ENCODE results near the gene MTUS2.

MTUS2 gene

GRCh38 chr13:28954419-28954725 lies 134.2 kb downstream of the MTUS2 start:
- Mint-ChIP-seq H3K9me3 (peaks cover 12% of the 10 kb centered on the region), H3K4me3 (no peak overlapping the region), H3K36me3 (ENCODE audit: low read depth) (no peaks in the 10 kb centered on the region), H3K27ac (no peak overlapping the region), H3K4me1 (peaks cover 13% of the 10 kb centered on the region), H3K27me3 (ENCODE audit: low read depth, poor library complexity) (peaks cover 6% of the 10 kb centered on the region)
- no peak for TF ChIP-seq CTCF (IDR thresholded peaks at IDR 0.05)
- DNase-seq, result no peak

- Mint-ChIP-seq H3K4me3 (no peak overlapping the region), H3K36me3 (ENCODE audit: low read depth) (no peaks in the 10 kb centered on the region), H3K27ac (no peak overlapping the region), H3K27me3 (ENCODE audit: low read depth, poor library complexity) (peaks cover 6% of the 10 kb centered on the region), H3K4me1 (peaks cover 13% of the 10 kb centered on the region), H3K9me3 (peaks cover 10% of the 10 kb centered on the region)
- no peak for TF ChIP-seq CTCF (IDR thresholded peaks at IDR 0.05)
- DNase-seq, result no peak
Observed at GRCh38 chr13:28954810-28955209, 134.7 kb downstream of the MTUS2 start.

- no peaks in the 10 kb centered on the region for H3K36me3 Mint-ChIP-seq (ENCODE audit: low read depth)
- peaks cover 8% of the 10 kb centered on the region for H3K9me3 Mint-ChIP-seq
- H3K27me3 Mint-ChIP-seq (ENCODE audit: low read depth, poor library complexity), result peaks cover 6% of the 10 kb centered on the region
- no peak overlapping the region for H3K27ac Mint-ChIP-seq
- no peak overlapping the region for H3K4me3 Mint-ChIP-seq
- TF ChIP-seq CTCF (IDR thresholded peaks at IDR 0.05), result no peak
- H3K4me1 Mint-ChIP-seq, result peaks cover 13% of the 10 kb centered on the region
- no peak for DNase-seq
Observed at GRCh38 chr13:28955264-28955966, 135.3 kb downstream of the MTUS2 start.

- Mint-ChIP-seq H3K27ac (no peak overlapping the region), H3K36me3 (ENCODE audit: low read depth) (no peaks in the 10 kb centered on the region)
Observed at GRCh38 chr13:28958018-28958417, 137.9 kb downstream of the MTUS2 start.

GRCh38 chr13:28958441-28958840 lies 138.3 kb downstream of the MTUS2 start:
- Mint-ChIP-seq H3K36me3 (ENCODE audit: low read depth) (no peaks in the 10 kb centered on the region), H3K27me3 (ENCODE audit: low read depth, poor library complexity) (peaks cover 4% of the 10 kb centered on the region), H3K4me1 (peaks cover 13% of the 10 kb centered on the region), H3K9me3 (peaks cover 12% of the 10 kb centered on the region), H3K27ac (no peak overlapping the region), H3K4me3 (no peak overlapping the region)
- no peak for TF ChIP-seq CTCF (IDR thresholded peaks at IDR 0.05)
- no peak for DNase-seq

More at GRCh38 chr13:28958018-28958417, 137.9 kb downstream of the MTUS2 start:
- no peak for DNase-seq
- no peak for TF ChIP-seq CTCF (IDR thresholded peaks at IDR 0.05)
- H3K27me3 Mint-ChIP-seq (ENCODE audit: low read depth, poor library complexity), result peaks cover 4% of the 10 kb centered on the region
- H3K4me3 Mint-ChIP-seq, result no peak overlapping the region
- peaks cover 11% of the 10 kb centered on the region for H3K9me3 Mint-ChIP-seq
- H3K4me1 Mint-ChIP-seq, result peaks cover 13% of the 10 kb centered on the region

GRCh38 chr13:28964052-28964451 lies 143.9 kb downstream of the MTUS2 start:
- DNase-seq, result no peak
- peaks cover 12% of the 10 kb centered on the region for H3K9me3 Mint-ChIP-seq
- peaks cover 8% of the 10 kb centered on the region for H3K27me3 Mint-ChIP-seq (ENCODE audit: low read depth, poor library complexity)
- no peak overlapping the region for H3K4me3 Mint-ChIP-seq
- TF ChIP-seq CTCF (IDR thresholded peaks at IDR 0.05), result no peak
- no peaks in the 10 kb centered on the region for H3K36me3 Mint-ChIP-seq (ENCODE audit: low read depth)
- no peaks in the 10 kb centered on the region for H3K4me1 Mint-ChIP-seq
- H3K27ac Mint-ChIP-seq, result no peak overlapping the region
